ENCODE results near the gene COPE. TPM values are rescaled to one million over a fixed set of nuclear protein-coding genes. Genes with fewer than 3 reads are reported as not detected.

Gene COPE
- total and polyA plus RNA-seq, 8 donors = 81.1 to 226 (median 103) TPM

DNA sequence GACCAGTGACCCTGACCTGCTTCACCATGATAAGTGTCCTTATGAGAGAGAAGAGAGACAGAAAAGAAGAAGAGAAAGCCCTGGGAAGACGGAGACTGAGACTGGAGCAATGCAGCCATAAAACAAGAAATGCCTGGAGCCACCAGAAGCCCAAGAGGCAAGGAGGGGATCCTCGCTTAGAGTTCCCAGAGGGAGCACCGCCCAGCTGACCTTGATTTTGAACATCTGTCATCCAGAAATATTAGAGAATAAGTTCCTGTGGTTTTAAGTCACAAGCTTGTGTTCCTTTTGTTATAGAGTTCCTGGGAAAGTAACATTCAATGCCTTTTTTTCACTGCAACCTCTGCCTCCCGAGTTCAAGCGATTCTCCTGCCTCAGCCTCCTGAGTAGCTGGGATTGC, 43.5 kb downstream of the COPE start:
- H3K27me3 ChIP-seq = peaks cover 0 to under 1% of the 10 kb centered on the region in 2 donors
- no peak overlapping the region for H3K27ac ChIP-seq
- no peaks in the 10 kb centered on the region for H3K9me3 ChIP-seq
- H3K4me1 ChIP-seq = no peaks in the 10 kb centered on the region
- H3K36me3 ChIP-seq = no peaks in the 10 kb centered on the region
- no peak overlapping the region for H3K4me3 ChIP-seq
- TF ChIP-seq, protein P1, sequence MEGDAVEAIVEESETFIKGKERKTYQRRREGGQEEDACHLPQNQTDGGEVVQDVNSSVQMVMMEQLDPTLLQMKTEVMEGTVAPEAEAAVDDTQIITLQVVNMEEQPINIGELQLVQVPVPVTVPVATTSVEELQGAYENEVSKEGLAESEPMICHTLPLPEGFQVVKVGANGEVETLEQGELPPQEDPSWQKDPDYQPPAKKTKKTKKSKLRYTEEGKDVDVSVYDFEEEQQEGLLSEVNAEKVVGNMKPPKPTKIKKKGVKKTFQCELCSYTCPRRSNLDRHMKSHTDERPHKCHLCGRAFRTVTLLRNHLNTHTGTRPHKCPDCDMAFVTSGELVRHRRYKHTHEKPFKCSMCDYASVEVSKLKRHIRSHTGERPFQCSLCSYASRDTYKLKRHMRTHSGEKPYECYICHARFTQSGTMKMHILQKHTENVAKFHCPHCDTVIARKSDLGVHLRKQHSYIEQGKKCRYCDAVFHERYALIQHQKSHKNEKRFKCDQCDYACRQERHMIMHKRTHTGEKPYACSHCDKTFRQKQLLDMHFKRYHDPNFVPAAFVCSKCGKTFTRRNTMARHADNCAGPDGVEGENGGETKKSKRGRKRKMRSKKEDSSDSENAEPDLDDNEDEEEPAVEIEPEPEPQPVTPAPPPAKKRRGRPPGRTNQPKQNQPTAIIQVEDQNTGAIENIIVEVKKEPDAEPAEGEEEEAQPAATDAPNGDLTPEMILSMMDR (IDR thresholded peaks at IDR 0.05) = no peak
- intact Hi-C loops (cut with DNase I) = no loop called here
- ATAC-seq (no peak), DNase-seq (no peak)

DNA sequence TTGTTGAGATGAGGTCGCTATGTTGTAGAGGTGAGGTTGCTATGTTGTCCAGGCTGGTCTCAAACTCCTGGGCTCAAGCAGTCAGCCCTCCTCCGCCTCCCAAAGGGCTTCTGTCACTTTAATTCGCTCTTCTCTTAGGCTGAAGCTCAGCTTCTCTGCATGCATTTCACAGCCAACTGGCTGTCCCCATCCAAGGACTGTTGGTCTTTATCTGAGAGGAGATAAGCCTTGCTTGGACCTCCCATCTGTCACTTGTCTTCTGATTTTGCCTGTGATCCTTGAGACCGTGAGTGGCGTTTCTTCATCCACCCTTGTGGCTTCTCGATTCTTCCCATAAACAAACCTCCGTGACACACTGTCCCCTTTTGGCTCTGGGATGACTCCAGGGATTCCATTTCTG, 47.6 kb downstream of the COPE start:
- intact Hi-C loops (cut with DNase I) = no loop called here
- TF ChIP-seq, protein P1 (IDR thresholded peaks at IDR 0.05) = no peak
- Histone ChIP-seq H3K36me3 (peaks cover 0 to 21% of the 10 kb centered on the region in 2 donors), H3K4me1 (peaks cover 0 to 18% of the 10 kb centered on the region in 2 donors), H3K27ac (no peak overlapping the region), H3K27me3 (peaks cover 0 to 26% of the 10 kb centered on the region in 2 donors), H3K4me3 (no peak overlapping the region), H3K9me3 (no peaks in the 10 kb centered on the region)
- DNase-seq (no peak), ATAC-seq (no peak)

DNA sequence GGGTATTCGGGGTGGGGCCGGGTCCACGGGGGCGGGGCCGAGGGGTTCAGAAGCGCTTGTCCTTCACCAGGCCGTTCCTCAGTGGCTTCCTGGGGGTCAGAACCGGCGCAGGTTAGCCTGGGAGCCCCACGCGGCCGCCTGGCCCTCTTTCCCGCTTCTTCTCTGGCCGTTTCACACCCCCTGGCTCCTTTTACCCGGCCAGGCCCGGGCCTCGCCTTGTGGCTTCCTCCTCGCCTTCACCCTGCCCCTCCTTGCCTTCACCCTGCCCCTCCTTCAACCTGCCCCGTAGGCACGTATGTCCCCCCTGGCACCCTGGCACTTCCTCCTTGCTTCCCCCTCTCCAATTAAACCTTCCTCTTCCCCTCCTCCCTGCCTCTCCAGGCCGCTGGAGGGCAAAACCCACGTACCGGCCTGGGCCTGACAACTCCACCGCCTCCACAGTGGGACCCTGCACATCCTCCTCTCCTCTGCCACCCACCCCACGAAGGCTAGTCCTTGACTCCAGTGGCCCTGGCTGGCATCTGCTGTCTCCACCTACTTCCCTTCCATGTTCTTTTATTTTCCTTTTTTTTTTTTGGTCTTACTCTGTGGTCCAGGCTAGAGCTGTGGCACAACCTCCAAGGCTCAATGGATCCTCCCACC, 48.5 kb downstream of the COPE start:
- DNase-seq (peak in 1 of 4 donors; percentile 72), ATAC-seq (no peak)
- Histone ChIP-seq H3K4me3 (no peak overlapping the region), H3K9me3 (no peaks in the 10 kb centered on the region), H3K4me1 (peaks cover 0 to 22% of the 10 kb centered on the region in 2 donors), H3K27ac (no peak overlapping the region), H3K36me3 (peaks cover 0 to 30% of the 10 kb centered on the region in 2 donors), H3K27me3 (peaks cover 0 to 26% of the 10 kb centered on the region in 2 donors)
- intact Hi-C loops (cut with DNase I) = no loop called here
- TF ChIP-seq, protein P1 (IDR thresholded peaks at IDR 0.05) = no peak

DNA sequence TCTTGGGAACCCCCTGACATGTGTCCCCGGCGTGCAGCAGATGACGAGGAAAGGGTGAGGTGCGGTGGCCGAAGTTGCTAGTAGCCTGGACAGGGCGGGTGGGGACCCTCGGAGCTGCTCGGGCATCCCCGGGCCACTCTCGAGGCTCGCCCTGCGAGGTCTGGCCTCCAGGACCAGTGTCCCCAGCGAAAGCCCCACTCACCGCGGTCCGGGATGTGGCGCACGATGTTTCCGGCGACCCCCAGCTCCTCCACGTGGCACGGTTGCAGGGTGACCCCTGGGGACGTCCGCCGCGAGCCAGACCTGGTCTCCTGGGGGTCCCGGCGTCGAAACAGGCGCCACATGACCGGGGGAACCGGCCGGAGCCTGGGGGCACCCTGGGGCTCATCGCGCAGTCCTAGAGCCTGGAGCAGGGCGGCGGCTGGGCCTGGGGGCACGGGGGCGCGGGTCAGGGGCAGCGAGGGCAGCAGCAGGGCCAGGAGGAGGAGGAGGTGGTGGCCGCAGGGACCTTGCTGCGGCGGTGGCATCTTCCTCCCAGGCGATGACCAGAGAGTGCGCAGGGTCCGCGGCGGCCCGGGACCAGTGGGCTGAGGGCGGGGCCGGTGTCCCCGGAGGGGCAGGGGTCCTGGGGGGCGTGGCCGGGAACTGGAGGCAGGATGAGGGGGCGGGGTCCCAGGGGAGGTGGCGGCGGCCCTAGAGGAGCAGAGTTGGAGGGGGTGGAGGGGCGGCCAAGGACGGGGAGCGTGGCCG, 49.2 kb downstream of the COPE start:
- intact Hi-C loops (cut with DNase I) = no loop called here

More for the DNA sequence above, 49.2 kb downstream of the COPE start:
- H3K27me3 ChIP-seq = peaks cover 0 to 26% of the 10 kb centered on the region in 2 donors
- no peak for ATAC-seq
- no peak overlapping the region for H3K27ac ChIP-seq
- peaks cover 0 to 22% of the 10 kb centered on the region in 2 donors for H3K4me1 ChIP-seq
- TF ChIP-seq, protein P1 (IDR thresholded peaks at IDR 0.05) = no peak
- H3K4me3 ChIP-seq = no peak overlapping the region
- H3K9me3 ChIP-seq = no peaks in the 10 kb centered on the region
- H3K36me3 ChIP-seq = peaks cover 0 to 37% of the 10 kb centered on the region in 2 donors
- peak in 1 of 4 donors; percentile 80 for DNase-seq

Data from left lung (tissue), 10 donors.